UCSD-AML1 (cell line): ENCODE data around the gene GINS2.

Source experiments
- DNase-seq: peaks from one replicate; lab custom pipeline; 2025; ENCODE audit not compliant: unreplicated experiment; lab: John Stamatoyannopoulos, UW

The GINS2 gene

GRCh38 chr16:85688586-85689284 is at the start of gene GINS2:
Gene GINS2 (minus strand): TSS chr16:85688954. CDS start chr16:85688898, 56 bp downstream.
- DNase-seq = peak; percentile 90

- no peak for DNase-seq
These were observed 48.2 kb upstream of the GINS2 start for GRCh38 chr16:85736921-85737320.

- no peak for DNase-seq
These were observed 47.2 kb upstream of the GINS2 start for GRCh38 chr16:85735946-85736345.

- DNase-seq = peak; percentile 60
These were observed 46.5 kb upstream of the GINS2 start for GRCh38 chr16:85735225-85735635.

GRCh38 chr16:85734311-85735017 is 45.7 kb upstream of the GINS2 start:
- no peak for DNase-seq

GRCh38 chr16:85733839-85734170 is 45.1 kb upstream of the GINS2 start:
- no peak for DNase-seq

GRCh38 chr16:85733155-85733838 is 44.5 kb upstream of the GINS2 start:
- DNase-seq = no peak

- no peak for DNase-seq
These were observed 42.4 kb upstream of the GINS2 start for GRCh38 chr16:85731179-85731578.

GRCh38 chr16:85730186-85730465 is 41.4 kb upstream of the GINS2 start:
- no peak for DNase-seq

GRCh38 chr16:85729452-85730185 is 40.9 kb upstream of the GINS2 start:
- no peak for DNase-seq

- DNase-seq = no peak
These were observed 40.1 kb upstream of the GINS2 start for GRCh38 chr16:85728879-85729278.

- DNase-seq = no peak
These were observed 36.2 kb upstream of the GINS2 start for GRCh38 chr16:85724936-85725335.

GRCh38 chr16:85724126-85724879 is 35.5 kb upstream of the GINS2 start:
- no peak for DNase-seq

GRCh38 chr16:85722128-85722893 is 33.6 kb upstream of the GINS2 start:
- no peak for DNase-seq

- no peak for DNase-seq
These were observed 31.5 kb upstream of the GINS2 start for GRCh38 chr16:85720302-85720637.

GRCh38 chr16:85719605-85720301 is 31.0 kb upstream of the GINS2 start:
- DNase-seq = no peak

GRCh38 chr16:85718682-85719081 is 29.9 kb upstream of the GINS2 start:
- peak; percentile 35 for DNase-seq

- no peak for DNase-seq
These were observed 29.4 kb upstream of the GINS2 start for GRCh38 chr16:85718153-85718477.

GRCh38 chr16:85717393-85718152 is 28.8 kb upstream of the GINS2 start:
- peak; percentile 55 for DNase-seq
